CD4-positive, alpha-beta T cell (primary cell): ENCODE data around the gene MLLT3. TPM values are rescaled to one million over a fixed set of nuclear protein-coding genes. Genes with fewer than 3 reads are reported as not detected.

Experiments
- ATAC-seq: fragments of 200-7000 bp; cut with Tn5 transposase; one replicate; pipeline ENCODE4 v1.10.0; 2022; ENCODE audit warnings: mild to moderate bottlenecking; ENCODE audit not compliant: poor library complexity
- CTCF ChIA-PET: fragments of 350-600 bp; sonication (Branson Sonifier 250); formaldehyde crosslinking; loops from one replicate; lab custom pipeline; 2021; ENCODE audit warnings: antibody characterized with exemption, inconsistent platforms; lab: Charles Lee
- POLR2A ChIA-PET: fragments of 350-600 bp; sonication (Branson Sonifier 250); formaldehyde crosslinking; loops from one replicate; lab custom pipeline; 2021; ENCODE audit warnings: antibody characterized with exemption, inconsistent platforms; lab: Charles Lee
- DNase-seq, 14 experiments: peaks; one replicate each; pipeline ENCODE4 v3.0.0-alpha.2; 2013 to 2020; ENCODE audit warnings: mixed read lengths in 2 of 14
- H3K27ac ChIP-seq, 2 donors: one replicate each; pipeline versions ENCODE4 v1.5.1 to v1.7.0; 2013; ENCODE audit warnings: low read length in 2 of 2, low read depth in 1 of 2, mild to moderate bottlenecking in 1 of 2
- H3K27me3 ChIP-seq, 2 experiments: 1 replicate in 1 of 2; 2 replicates in 1 of 2; pipeline versions ENCODE4 v1.6.1 to v1.7.0; 2013; ENCODE audit warnings: low read length in 2 of 2, control low read depth in 1 of 2, mild to moderate bottlenecking in 1 of 2, moderate library complexity in 1 of 2; ENCODE audit not compliant: insufficient read depth in 2 of 2, control insufficient read depth in 1 of 2
- H3K36me3 ChIP-seq: one replicate; pipeline ENCODE4 v1.6.1; 2013; ENCODE audit warnings: low read length, control low read depth; ENCODE audit not compliant: insufficient read depth
- H3K4me1 ChIP-seq: one replicate; pipeline ENCODE4 v1.6.1; 2013; ENCODE audit warnings: low read length, control low read depth; ENCODE audit not compliant: insufficient read depth
- H3K4me3 ChIP-seq: one replicate; pipeline ENCODE4 v1.5.1; 2013; ENCODE audit warnings: mild to moderate bottlenecking, low read length, moderate library complexity
- H3K9me3 ChIP-seq, 2 experiments: 1 replicate in 1 of 2; 2 replicates in 1 of 2; pipeline versions ENCODE4 v1.6.1 to v1.7.0; 2013; ENCODE audit warnings: low read length in 2 of 2, mild to moderate bottlenecking in 2 of 2, control low read depth in 1 of 2, moderate library complexity in 1 of 2; ENCODE audit not compliant: control insufficient read depth in 1 of 2, insufficient read depth in 1 of 2
- H3K27ac Mint-ChIP-seq: one replicate; pipeline ENCODE4 v1.8.0; 2020; ENCODE audit warnings: mixed read lengths
- H3K27me3 Mint-ChIP-seq: one replicate; pipeline ENCODE4 v1.8.0; 2021; ENCODE audit warnings: mixed read lengths
- H3K36me3 Mint-ChIP-seq: one replicate; pipeline ENCODE4 v1.8.0; 2021; ENCODE audit warnings: low read depth, mixed read lengths
- H3K4me1 Mint-ChIP-seq: one replicate; pipeline ENCODE4 v1.8.0; 2021; ENCODE audit warnings: low read depth, mixed read lengths
- H3K4me3 Mint-ChIP-seq: one replicate; pipeline ENCODE4 v1.8.0; 2020; ENCODE audit warnings: mild to moderate bottlenecking, mixed read lengths
- H3K9me3 Mint-ChIP-seq: one replicate; pipeline ENCODE4 v1.8.0; 2020; ENCODE audit warnings: mixed read lengths
- CTCF ChIP-seq: fragments of 200-600 bp; IDR thresholded peaks from one replicate; pipeline ENCODE4 v1.8.0; 2022; ENCODE audit warnings: antibody characterized with exemption, mild to moderate bottlenecking
- intact Hi-C, 2 experiments: fragments of 100-400 bp; cut with DNase I in 1 of 2; cut with micrococcal nuclease in 1 of 2; formaldehyde crosslinking; loops; one replicate each; pipeline versions ENCODE4 v1.15.1 to v1.9.0; 2023 to 2025; cut with DNase I, micrococcal nuclease
- total RNA-seq, 174 experiments: library from RNA in 2 of 174; stranded (reverse) in 2 of 174; gene quantifications; one replicate each; pipeline ENCODE4 v1.2.3 and lab custom pipeline; 2021 to 2026

MLLT3 gene
- total RNA-seq, 2 experiments from 2014 or later = 59.2 to 60.6 TPM

GRCh38 chr9:20623021-20623747 lies 885 bp upstream of the MLLT3 start:
- no peaks in the 10 kb centered on the region for H3K9me3 Mint-ChIP-seq
- Histone ChIP-seq H3K4me1 (peaks cover 24% of the 10 kb centered on the region), H3K36me3 (no peaks in the 10 kb centered on the region), H3K27ac (peak overlapping the region; percentile 36 to 92), H3K4me3 (peak overlapping the region; percentile 97), H3K9me3 (no peaks in the 10 kb centered on the region), H3K27me3 (no peaks in the 10 kb centered on the region)
- TF ChIP-seq CTCF = no peak
- ChIA-PET CTCF (interaction anchor here (1.4 to 2.1 kb wide), 7 partner anchors 10 to 318 kb away, joined by 3 to 8 read pairs (median 5); partner anchors contain the start of gene FOCAD), POLR2A (interaction anchor here (0.7 to 4.7 kb wide), 30 partner anchors 9 to 1499 kb away, joined by 3 to 109 read pairs (median 6); partner anchors contain the start of genes FOCAD, HACD4 and RPS6)
- H3K27me3 Mint-ChIP-seq = no peaks in the 10 kb centered on the region
- ATAC-seq (peak; percentile 19), DNase-seq (peak; percentile 32 to 86 (median 62))
- peaks cover 38% of the 10 kb centered on the region for H3K4me1 Mint-ChIP-seq
- peaks cover 48% of the 10 kb centered on the region for H3K36me3 Mint-ChIP-seq
- intact Hi-C loops = loop anchor here (1.0 to 10.0 kb wide), 6 partner anchors 70 to 402 kb away; no protein-coding TSS in a partner anchor
- H3K4me3 Mint-ChIP-seq = peak overlapping the region; percentile 93
- H3K27ac Mint-ChIP-seq = peak overlapping the region; percentile 93

GRCh38 chr9:20621471-20622329 lies 599 bp downstream of the MLLT3 start:
- intact Hi-C loops = loop anchor here (1.0 to 10.0 kb wide), 7 partner anchors 63 to 403 kb away; partner anchors contain the start of gene FOCAD (in 1 of the 2)

More at GRCh38 chr9:20621471-20622329, 599 bp downstream of the MLLT3 start:
- ATAC-seq = peak; percentile 35
- peaks cover 52% of the 10 kb centered on the region for H3K4me1 Mint-ChIP-seq
- no peak for TF ChIP-seq CTCF
- H3K9me3 Mint-ChIP-seq = no peaks in the 10 kb centered on the region
- peak overlapping the region; percentile 79 to 92 for H3K27ac ChIP-seq
- H3K27ac Mint-ChIP-seq = peak overlapping the region; percentile 93
- peak overlapping the region; percentile 93 for H3K4me3 Mint-ChIP-seq
- ChIA-PET CTCF (interaction anchor here (0.6 to 2.1 kb wide), 9 partner anchors 9 to 320 kb away, joined by 3 to 8 read pairs (median 4); partner anchors contain the start of gene FOCAD), POLR2A (interaction anchor here (0.6 to 4.7 kb wide), 40 partner anchors 9 to 1572 kb away, joined by 3 to 109 read pairs (median 4); partner anchors contain the start of genes FOCAD, HACD4, KLHL9 and RPS6)
- peaks cover 24% of the 10 kb centered on the region for H3K4me1 ChIP-seq
- H3K27me3 Mint-ChIP-seq = no peaks in the 10 kb centered on the region
- H3K4me3 ChIP-seq = peak overlapping the region; percentile 97
- peak; percentile 70 to 90 (median 82) for DNase-seq
- H3K36me3 ChIP-seq = peaks cover 3% of the 10 kb centered on the region
- H3K36me3 Mint-ChIP-seq = peaks cover 48% of the 10 kb centered on the region
- H3K9me3 ChIP-seq = no peaks in the 10 kb centered on the region
- no peaks in the 10 kb centered on the region for H3K27me3 ChIP-seq
